Thyroid gland (tissue), 4 donors: Measurements from ENCODE around the gene ZFP36L1.

Source experiments
- CTCF ChIP-seq, 6 experiments: fragments of 200-600 bp in 3 of 6; fragments of 450-650 bp in 3 of 6; sonication (generic) in 3 of 6; IDR thresholded peaks; one replicate each; pipeline ENCODE4 v1.5.1; 2016 to 2019; ENCODE audit warnings: antibody characterized with exemption in 6 of 6, mild to moderate bottlenecking in 2 of 6, inconsistent platforms in 1 of 6, moderate library complexity in 1 of 6
- POLR2A ChIP-seq, 2 donors: fragments of 450-650 bp; IDR thresholded peaks; one replicate each; pipeline ENCODE4 v1.6.1; 2017; ENCODE audit warnings: antibody characterized with exemption in 2 of 2, mild to moderate bottlenecking in 2 of 2, moderate library complexity in 1 of 2

GRCh38 chr14:68814238-68814538 lies 21.3 kb upstream of the ZFP36L1 start:
- TF ChIP-seq CTCF (IDR thresholded peaks at IDR 0.05) (no peak), POLR2A (IDR thresholded peaks at IDR 0.05) (no peak)
